MCF 10A (cell line): ENCODE measurements around the gene ANKRD53. TPM values are rescaled to one million over a fixed set of nuclear protein-coding genes. Genes with fewer than 3 reads are reported as not detected.

Source experiments
- BruUV-seq: library from RNA; stranded (reverse); fragments of 400-500 nt; replicated peaks from 2 replicates; lab custom pipeline; 2021; lab: Mats Ljungman, UMichigan
- CTCF ChIA-PET: fragments of 300-600 bp; sonication (Branson Sonifier 250); formaldehyde crosslinking; extraction: SDS; loops from one replicate; lab custom pipeline; 2021; ENCODE audit warnings: antibody characterized with exemption, inconsistent platforms; lab: Yijun Ruan, JAX
- POLR2A ChIA-PET: fragments of 300-600, 350-650 bp; sonication (Branson Sonifier 250); formaldehyde crosslinking; extraction: SDS; loops from one replicate; lab custom pipeline; 2020; ENCODE audit warnings: antibody characterized with exemption, inconsistent platforms; lab: Yijun Ruan, JAX
- DNase-seq: peaks from one replicate; pipeline ENCODE4 v3.0.0-alpha.2; 2018; ENCODE audit not compliant: unreplicated experiment
- H3K27ac Mint-ChIP-seq: one replicate; pipeline ENCODE4 v1.8.0; 2022; ENCODE audit warnings: mild to moderate bottlenecking, low read depth, mixed read lengths; ENCODE audit not compliant: unreplicated experiment
- H3K27me3 Mint-ChIP-seq: one replicate; pipeline ENCODE4 v1.8.0; 2022; ENCODE audit warnings: mixed read lengths; ENCODE audit not compliant: insufficient read depth, unreplicated experiment
- H3K36me3 Mint-ChIP-seq: one replicate; pipeline ENCODE4 v1.8.0; 2022; ENCODE audit warnings: mild to moderate bottlenecking, moderate library complexity, mixed read lengths; ENCODE audit not compliant: insufficient read depth, unreplicated experiment
- H3K4me1 Mint-ChIP-seq: one replicate; pipeline ENCODE4 v1.8.0; 2022; ENCODE audit warnings: mixed read lengths; ENCODE audit not compliant: insufficient read depth, unreplicated experiment
- H3K4me3 Mint-ChIP-seq: one replicate; pipeline ENCODE4 v1.8.0; 2022; ENCODE audit warnings: mild to moderate bottlenecking, moderate library complexity, mixed read lengths; ENCODE audit not compliant: unreplicated experiment
- H3K9me3 Mint-ChIP-seq: one replicate; pipeline ENCODE4 v1.8.0; 2022; ENCODE audit warnings: mixed read lengths; ENCODE audit not compliant: unreplicated experiment
- intact Hi-C: fragments of 100-400 bp; cut with micrococcal nuclease; formaldehyde crosslinking; loops from 2 replicates; pipeline ENCODE4 v1.14.1; 2022
- total RNA-seq: library from RNA; stranded (reverse); gene quantifications from 2 replicates; pipeline ENCODE4 v1.2.3, GENCODE V29; 2022
- TF ChIP-seq, protein P1 (sequence below): fragments of 200-600 bp; IDR thresholded peaks from one replicate; pipeline ENCODE4 v1.8.0; 2022; ENCODE audit warnings: antibody characterized with exemption, mild to moderate bottlenecking; ENCODE audit not compliant: unreplicated experiment

ANKRD53 gene
- total RNA-seq, 1 experiment from 2014 or later, result not detected

DNA sequence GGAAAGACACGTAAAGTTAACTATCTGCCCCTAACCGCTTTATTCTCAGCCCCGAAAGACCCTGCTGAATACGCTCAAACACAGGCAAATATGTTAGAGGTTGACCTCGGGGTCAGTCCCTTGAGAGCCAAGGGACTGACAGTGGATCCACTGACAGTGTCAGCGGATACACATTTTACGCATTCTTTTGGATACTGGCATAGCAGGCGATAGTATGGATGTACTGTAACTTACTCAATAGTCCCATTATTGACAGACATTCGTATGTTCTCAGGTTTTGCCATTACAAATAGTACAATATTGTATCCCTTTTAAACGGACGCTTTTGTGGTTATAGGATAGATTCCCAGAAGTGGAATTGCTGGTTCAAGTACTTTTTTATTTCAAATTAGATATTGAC lies 29.3 kb upstream of the ANKRD53 start:
- intact Hi-C loops, result loop anchor here (2.0 to 5.0 kb wide), 2 partner anchors 86 to 647 kb away; partner anchors contain the start of gene FAM136A
- DNase-seq, result no peak
- CTCF ChIA-PET, result interaction anchor here (0.5 to 3.9 kb wide), 19 partner anchors 10 to 644 kb away, joined by 3 to 113 read pairs (median 4); partner anchors contain the start of gene ATP6V1B1
- TF ChIP-seq, protein P1, sequence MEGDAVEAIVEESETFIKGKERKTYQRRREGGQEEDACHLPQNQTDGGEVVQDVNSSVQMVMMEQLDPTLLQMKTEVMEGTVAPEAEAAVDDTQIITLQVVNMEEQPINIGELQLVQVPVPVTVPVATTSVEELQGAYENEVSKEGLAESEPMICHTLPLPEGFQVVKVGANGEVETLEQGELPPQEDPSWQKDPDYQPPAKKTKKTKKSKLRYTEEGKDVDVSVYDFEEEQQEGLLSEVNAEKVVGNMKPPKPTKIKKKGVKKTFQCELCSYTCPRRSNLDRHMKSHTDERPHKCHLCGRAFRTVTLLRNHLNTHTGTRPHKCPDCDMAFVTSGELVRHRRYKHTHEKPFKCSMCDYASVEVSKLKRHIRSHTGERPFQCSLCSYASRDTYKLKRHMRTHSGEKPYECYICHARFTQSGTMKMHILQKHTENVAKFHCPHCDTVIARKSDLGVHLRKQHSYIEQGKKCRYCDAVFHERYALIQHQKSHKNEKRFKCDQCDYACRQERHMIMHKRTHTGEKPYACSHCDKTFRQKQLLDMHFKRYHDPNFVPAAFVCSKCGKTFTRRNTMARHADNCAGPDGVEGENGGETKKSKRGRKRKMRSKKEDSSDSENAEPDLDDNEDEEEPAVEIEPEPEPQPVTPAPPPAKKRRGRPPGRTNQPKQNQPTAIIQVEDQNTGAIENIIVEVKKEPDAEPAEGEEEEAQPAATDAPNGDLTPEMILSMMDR, result no peak
- H3K27me3 Mint-ChIP-seq, result peaks cover 13% of the 10 kb centered on the region
- no peaks in the 10 kb centered on the region for H3K9me3 Mint-ChIP-seq
- no peak overlapping the region for H3K4me3 Mint-ChIP-seq
- no peaks in the 10 kb centered on the region for H3K36me3 Mint-ChIP-seq
- POLR2A ChIA-PET, result interaction anchor here (0.7 to 1.9 kb wide), 4 partner anchors 29 to 758 kb away, joined by 3 to 5 read pairs (median 3); partner anchors contain the start of gene C2orf42
- no peak overlapping the region for H3K27ac Mint-ChIP-seq
- BruUV-seq, result no TSS peak
- H3K4me1 Mint-ChIP-seq, result peaks cover 20% of the 10 kb centered on the region

DNA sequence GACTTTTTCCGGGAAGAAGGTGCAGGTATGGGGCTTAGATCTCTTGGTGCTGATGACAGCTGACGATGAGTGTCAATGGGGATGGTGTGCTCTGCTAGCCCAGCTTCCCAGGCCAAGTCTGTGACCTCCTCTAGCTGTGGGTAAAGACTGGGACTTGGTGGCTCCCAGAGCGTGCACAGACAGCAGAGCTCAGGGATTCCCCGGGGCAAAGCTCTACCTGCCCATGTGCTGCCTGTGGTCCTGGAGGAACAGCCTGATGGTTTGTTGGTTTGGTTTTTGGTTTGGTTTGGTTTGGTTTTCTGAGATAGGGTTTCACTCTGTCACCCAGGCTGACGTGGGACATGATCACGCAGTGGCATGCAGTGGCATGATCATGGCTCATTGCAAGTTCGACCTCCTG lies 23.5 kb upstream of the ANKRD53 start:
- H3K9me3 Mint-ChIP-seq, result no peaks in the 10 kb centered on the region
- peaks cover 45% of the 10 kb centered on the region for H3K27me3 Mint-ChIP-seq
- no peaks in the 10 kb centered on the region for H3K4me1 Mint-ChIP-seq
- intact Hi-C loops, result no loop called here
- no TSS peak for BruUV-seq
- TF ChIP-seq, protein P1, result no peak
- H3K4me3 Mint-ChIP-seq, result no peak overlapping the region
- H3K36me3 Mint-ChIP-seq, result no peaks in the 10 kb centered on the region
- CTCF ChIA-PET, result interaction anchor here (1.0 to 2.3 kb wide), 4 partner anchors 9 to 83 kb away, joined by 4 to 18 read pairs (median 4); no protein-coding TSS in a partner anchor
- no peak for DNase-seq
- H3K27ac Mint-ChIP-seq, result no peak overlapping the region
- POLR2A ChIA-PET, result no interaction called here

DNA sequence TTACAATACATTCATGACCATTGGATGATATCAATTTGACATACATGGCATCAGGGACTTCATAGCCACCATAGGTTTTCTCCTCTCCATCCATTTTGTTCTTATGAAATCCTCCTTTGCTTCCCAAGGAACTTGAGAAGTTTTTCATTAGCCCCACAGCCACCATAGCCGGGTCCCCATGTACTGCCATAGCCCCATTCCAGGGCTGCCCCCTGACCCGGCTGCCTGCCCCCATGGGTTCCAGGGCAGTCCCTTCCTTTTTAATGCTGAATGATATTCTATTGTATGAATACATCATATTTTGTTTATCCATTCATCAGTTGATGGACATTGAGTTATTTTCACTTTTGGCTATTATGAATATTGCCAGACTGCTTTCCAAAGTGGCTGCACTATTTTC lies 22.3 kb upstream of the ANKRD53 start:
- CTCF ChIA-PET, result interaction anchor here (0.7 to 1.0 kb wide), 2 partner anchors 30 to 32 kb away, joined by 3 to 4 read pairs; no protein-coding TSS in a partner anchor
- no peaks in the 10 kb centered on the region for H3K4me1 Mint-ChIP-seq
- TF ChIP-seq, protein P1, result no peak
- no peak overlapping the region for H3K4me3 Mint-ChIP-seq
- no peak for DNase-seq
- no peaks in the 10 kb centered on the region for H3K36me3 Mint-ChIP-seq
- no peaks in the 10 kb centered on the region for H3K9me3 Mint-ChIP-seq
- H3K27ac Mint-ChIP-seq, result no peak overlapping the region
- intact Hi-C loops, result no loop called here
- H3K27me3 Mint-ChIP-seq, result peaks cover 45% of the 10 kb centered on the region
- no TSS peak for BruUV-seq
- POLR2A ChIA-PET, result no interaction called here

DNA sequence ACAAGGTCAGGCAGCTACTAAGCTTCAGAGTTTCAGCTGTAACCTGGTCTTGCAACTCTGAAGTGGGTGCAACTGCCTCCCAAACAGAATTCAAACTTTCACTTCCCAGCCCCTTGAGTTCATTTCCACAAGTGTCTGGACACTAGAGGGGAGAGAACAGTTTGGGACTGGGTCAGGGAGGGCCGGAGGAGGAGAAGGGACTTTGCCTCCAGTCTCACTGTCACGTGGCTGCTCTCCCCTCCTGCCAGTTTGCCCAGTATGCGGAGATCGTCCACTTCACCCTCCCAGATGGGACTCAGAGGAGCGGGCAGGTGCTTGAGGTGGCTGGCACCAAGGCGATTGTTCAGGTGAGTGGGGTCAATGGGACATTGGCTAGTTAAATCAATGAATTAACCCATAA lies 20.6 kb upstream of the ANKRD53 start:
- DNase-seq, result no peak
- TF ChIP-seq, protein P1, result no peak
- ChIA-PET CTCF (interaction anchor here (1.1 kb wide), 1 partner anchor 10 kb away, joined by 3 read pairs; no protein-coding TSS in a partner anchor), POLR2A (no interaction called here)
- BruUV-seq, result no TSS peak
- intact Hi-C loops, result no loop called here
- H3K4me3 Mint-ChIP-seq, result no peak overlapping the region
- no peak overlapping the region for H3K27ac Mint-ChIP-seq
- H3K36me3 Mint-ChIP-seq, result no peaks in the 10 kb centered on the region
- H3K9me3 Mint-ChIP-seq, result no peaks in the 10 kb centered on the region
- no peaks in the 10 kb centered on the region for H3K4me1 Mint-ChIP-seq
- peaks cover 56% of the 10 kb centered on the region for H3K27me3 Mint-ChIP-seq
